PFSK-1 (cell line): Measurements from ENCODE around the gene RPA1.

Experiments used
- POLR2AphosphoS5 ChIP-seq: IDR thresholded peaks from 2 replicates; pipeline ENCODE4 v1.6.1; 2012; ENCODE audit warnings: low read depth, mild to moderate bottlenecking, control low read depth, low read length, moderate library complexity
- TF ChIP-seq, protein P1 (sequence below), 2 experiments: IDR thresholded peaks; 2 replicates each; pipeline versions ENCODE4 v1.6.1 to v1.8.0; 2011 to 2012; ENCODE audit warnings: low read depth in 2 of 2, low read length in 2 of 2, control low read depth in 1 of 2, inconsistent platforms in 1 of 2, mild to moderate bottlenecking in 1 of 2, moderate library complexity in 1 of 2; ENCODE audit not compliant: insufficient read depth in 1 of 2

DNA sequence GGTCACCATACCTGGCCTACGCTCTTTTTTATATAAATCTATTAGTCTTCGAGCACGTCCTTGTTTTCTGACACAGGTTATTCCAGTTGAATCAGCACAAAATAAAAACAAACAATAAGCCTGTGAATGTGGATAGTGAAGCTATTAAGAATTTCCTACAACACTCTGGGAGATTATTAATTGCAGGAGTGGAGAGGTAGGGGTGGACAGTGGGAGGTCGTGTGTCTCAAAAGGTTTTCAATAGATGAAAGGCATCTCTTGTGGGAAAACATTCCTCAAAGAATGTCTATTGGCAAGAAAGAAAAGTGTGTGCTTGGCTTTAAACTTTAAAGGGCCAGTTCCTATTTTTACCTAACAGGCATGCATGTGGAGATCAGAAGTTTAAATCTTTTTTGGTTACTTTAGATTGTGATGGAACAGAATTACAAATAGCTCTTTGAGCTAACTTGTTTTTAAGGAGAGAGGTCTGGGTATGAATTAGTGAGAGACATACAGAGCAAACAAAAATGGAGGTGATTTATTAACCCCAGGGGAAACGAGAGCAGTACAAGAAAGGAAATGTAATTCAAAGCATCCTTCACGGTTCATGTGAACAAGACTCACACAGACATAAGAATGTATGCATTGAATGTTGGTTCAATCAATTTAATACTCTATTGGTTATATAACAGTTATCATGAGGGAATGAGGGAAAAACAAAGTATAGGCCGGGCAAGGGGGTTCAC is 9.1 kb upstream of the RPA1 start:
- no peak for TF ChIP-seq POLR2AphosphoS5
- TF ChIP-seq, protein P1, sequence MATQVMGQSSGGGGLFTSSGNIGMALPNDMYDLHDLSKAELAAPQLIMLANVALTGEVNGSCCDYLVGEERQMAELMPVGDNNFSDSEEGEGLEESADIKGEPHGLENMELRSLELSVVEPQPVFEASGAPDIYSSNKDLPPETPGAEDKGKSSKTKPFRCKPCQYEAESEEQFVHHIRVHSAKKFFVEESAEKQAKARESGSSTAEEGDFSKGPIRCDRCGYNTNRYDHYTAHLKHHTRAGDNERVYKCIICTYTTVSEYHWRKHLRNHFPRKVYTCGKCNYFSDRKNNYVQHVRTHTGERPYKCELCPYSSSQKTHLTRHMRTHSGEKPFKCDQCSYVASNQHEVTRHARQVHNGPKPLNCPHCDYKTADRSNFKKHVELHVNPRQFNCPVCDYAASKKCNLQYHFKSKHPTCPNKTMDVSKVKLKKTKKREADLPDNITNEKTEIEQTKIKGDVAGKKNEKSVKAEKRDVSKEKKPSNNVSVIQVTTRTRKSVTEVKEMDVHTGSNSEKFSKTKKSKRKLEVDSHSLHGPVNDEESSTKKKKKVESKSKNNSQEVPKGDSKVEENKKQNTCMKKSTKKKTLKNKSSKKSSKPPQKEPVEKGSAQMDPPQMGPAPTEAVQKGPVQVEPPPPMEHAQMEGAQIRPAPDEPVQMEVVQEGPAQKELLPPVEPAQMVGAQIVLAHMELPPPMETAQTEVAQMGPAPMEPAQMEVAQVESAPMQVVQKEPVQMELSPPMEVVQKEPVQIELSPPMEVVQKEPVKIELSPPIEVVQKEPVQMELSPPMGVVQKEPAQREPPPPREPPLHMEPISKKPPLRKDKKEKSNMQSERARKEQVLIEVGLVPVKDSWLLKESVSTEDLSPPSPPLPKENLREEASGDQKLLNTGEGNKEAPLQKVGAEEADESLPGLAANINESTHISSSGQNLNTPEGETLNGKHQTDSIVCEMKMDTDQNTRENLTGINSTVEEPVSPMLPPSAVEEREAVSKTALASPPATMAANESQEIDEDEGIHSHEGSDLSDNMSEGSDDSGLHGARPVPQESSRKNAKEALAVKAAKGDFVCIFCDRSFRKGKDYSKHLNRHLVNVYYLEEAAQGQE (IDR thresholded peaks at IDR 0.05; ENCODE audit: insufficient read depth in 1 of 2, low read depth in 2 of 2, low read length in 2 of 2): no peak
